Measurements from ENCODE around the gene RNLS.

Gene RNLS

GRCh38 chr10:88551246-88551645 lies 31.9 kb downstream of the RNLS start:
- no peak for DNase-seq

GRCh38 chr10:88546497-88546896 lies 36.6 kb downstream of the RNLS start:
- DNase-seq, result no peak

- DNase-seq, result no peak
Measured at GRCh38 chr10:88545359-88545758, 37.8 kb downstream of the RNLS start.

- no peak for DNase-seq
Measured at GRCh38 chr10:88544140-88544870, 38.8 kb downstream of the RNLS start.

- DNase-seq, result no peak
Measured at GRCh38 chr10:88542522-88542921, 40.6 kb downstream of the RNLS start.

GRCh38 chr10:88541116-88541626 lies 41.9 kb downstream of the RNLS start:
- DNase-seq, result no peak

- no peak for DNase-seq
Measured at GRCh38 chr10:88540351-88540750, 42.8 kb downstream of the RNLS start.

GRCh38 chr10:88538048-88538447 lies 45.1 kb downstream of the RNLS start:
- DNase-seq, result no peak

GRCh38 chr10:88537322-88537721 lies 45.8 kb downstream of the RNLS start:
- no peak for DNase-seq

- DNase-seq, result no peak
Measured at GRCh38 chr10:88536437-88536836, 46.7 kb downstream of the RNLS start.

GRCh38 chr10:88534072-88534665 lies 48.9 kb downstream of the RNLS start:
- DNase-seq, result no peak

GRCh38 chr10:88531392-88532052 lies 51.6 kb downstream of the RNLS start:
- no peak for DNase-seq

- no peak for DNase-seq
Measured at GRCh38 chr10:88530629-88531391, 52.3 kb downstream of the RNLS start.

- DNase-seq, result no peak
Measured at GRCh38 chr10:88530093-88530492, 53.0 kb downstream of the RNLS start.

GRCh38 chr10:88528806-88529570 lies 54.1 kb downstream of the RNLS start:
- DNase-seq, result no peak

GRCh38 chr10:88528201-88528600 lies 54.9 kb downstream of the RNLS start:
- no peak for DNase-seq

- DNase-seq, result no peak
Measured at GRCh38 chr10:88527245-88527644, 55.9 kb downstream of the RNLS start.

GRCh38 chr10:88526501-88527105 lies 56.5 kb downstream of the RNLS start:
- no peak for DNase-seq

- DNase-seq, result no peak
Measured at GRCh38 chr10:88525371-88526069, 57.6 kb downstream of the RNLS start.

- no peak for DNase-seq
Measured at GRCh38 chr10:88523739-88524400, 59.2 kb downstream of the RNLS start.

- no peak for DNase-seq
Measured at GRCh38 chr10:88522715-88523114, 60.4 kb downstream of the RNLS start.
